GM21529 (cell line): ENCODE measurements around the gene PDHX.

Source experiments
- ATAC-seq: cut with Tn5 transposase; IDR thresholded peaks from one replicate; pipeline ENCODE4 v1.9.1; 2021; ENCODE audit not compliant: unreplicated experiment

The PDHX gene

GRCh38 chr11:34953955-34954354, 37.5 kb downstream of the PDHX start:
- ATAC-seq = no peak

- ATAC-seq = no peak
Measured at GRCh38 chr11:34957206-34957605, 40.8 kb downstream of the PDHX start.

DNA sequence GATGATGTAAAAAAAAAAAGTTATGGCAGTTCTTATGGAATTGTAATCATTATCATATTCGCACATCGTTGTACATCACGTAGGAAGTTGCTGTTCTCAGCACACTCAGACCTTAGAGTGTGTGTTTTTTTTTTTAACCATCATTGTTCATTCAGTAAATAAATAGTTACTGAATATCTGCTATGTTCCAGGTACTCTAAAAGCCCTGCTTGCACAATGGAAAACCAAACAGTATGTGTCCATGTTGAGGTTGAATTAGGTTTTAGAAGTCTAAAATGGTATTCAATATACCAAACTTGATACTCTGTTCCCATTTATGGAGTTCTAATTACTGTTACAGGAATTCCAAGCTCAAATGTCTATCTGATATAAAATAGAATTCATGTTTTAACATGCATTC, 41.2 kb downstream of the PDHX start:
- no peak for ATAC-seq

- ATAC-seq = no peak
Measured at GRCh38 chr11:34959770-34960169, 43.4 kb downstream of the PDHX start.

- no peak for ATAC-seq
Measured at GRCh38 chr11:34960277-34960676, 43.9 kb downstream of the PDHX start.

DNA sequence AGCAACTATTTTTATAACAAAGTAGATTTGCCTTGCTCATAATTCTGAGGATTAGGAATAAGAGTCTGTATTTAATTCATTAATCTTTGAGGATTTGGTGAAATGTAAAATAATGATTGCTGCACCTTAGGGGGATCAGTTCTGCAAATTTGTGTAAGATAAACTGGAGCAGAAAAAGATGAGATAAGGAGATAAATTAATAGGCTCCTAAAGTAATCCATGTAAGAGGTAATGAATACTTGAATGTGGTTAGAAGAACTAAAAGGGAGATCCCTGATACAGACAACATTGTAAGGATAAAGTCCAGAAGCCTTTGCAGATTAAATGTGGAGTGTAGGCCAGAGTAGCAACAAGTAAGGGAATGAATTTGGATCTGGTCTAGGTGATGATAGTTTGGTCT, 45.6 kb downstream of the PDHX start:
- ATAC-seq = no peak

DNA sequence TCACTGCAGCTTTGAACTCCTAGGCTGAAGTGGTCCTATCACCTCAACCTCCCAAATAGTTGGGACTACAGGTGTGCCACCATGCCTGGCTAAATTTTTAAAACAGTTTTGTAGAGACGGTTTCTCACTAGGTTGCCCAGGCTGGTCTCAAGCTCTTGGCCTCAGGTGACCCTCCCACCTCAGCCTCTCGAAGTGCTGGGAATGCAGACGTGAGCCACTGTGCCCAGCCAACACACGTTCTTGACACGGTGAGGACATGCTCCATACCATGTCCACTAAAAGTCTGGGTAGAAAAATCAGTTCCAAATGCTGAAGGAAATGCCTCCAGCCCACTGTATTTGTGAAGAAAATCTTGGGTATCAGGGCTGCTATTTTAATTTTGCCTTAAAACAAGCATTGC, 46.9 kb downstream of the PDHX start:
- no peak for ATAC-seq

GRCh38 chr11:34964610-34965331, 48.4 kb downstream of the PDHX start:
- no peak for ATAC-seq

GRCh38 chr11:34968862-34969261, 52.4 kb downstream of the PDHX start:
- no peak for ATAC-seq

DNA sequence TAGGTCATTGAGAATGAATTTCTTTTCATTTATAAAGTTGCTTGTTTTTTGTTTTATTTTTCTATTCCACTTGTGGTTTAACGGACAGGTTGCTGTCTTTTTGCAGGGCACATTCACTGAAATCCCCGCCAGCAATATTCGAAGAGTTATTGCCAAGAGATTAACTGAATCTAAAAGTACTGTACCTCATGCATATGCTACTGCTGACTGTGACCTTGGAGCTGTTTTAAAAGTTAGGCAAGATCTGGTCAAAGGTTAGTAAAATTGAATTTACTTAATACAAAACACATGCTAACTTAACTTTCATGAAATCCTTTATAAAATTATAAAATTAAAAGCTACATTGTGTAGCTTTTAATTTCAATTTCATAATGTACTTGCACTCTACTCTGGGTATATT, 53.6 kb downstream of the PDHX start:
- no peak for ATAC-seq

DNA sequence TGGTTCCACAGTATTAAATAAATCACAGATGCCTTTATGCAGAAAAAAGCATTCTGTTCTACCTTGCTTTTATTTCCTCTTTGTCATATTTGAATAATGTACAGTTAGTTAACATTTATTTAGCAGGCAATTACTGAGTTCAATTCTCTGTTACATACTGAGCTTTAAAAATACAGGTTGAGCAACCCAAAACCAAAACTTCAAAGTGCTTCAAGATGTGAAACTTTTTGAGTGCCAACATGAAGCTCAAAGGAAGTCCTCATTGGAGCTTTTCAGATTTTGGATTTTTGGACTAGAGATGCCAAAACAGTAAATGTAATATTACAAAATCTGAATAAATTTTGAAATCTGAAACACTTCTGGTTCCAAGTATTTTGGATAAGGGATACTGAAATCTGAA, 54.1 kb downstream of the PDHX start:
- ATAC-seq = no peak

- no peak for ATAC-seq
Measured at GRCh38 chr11:34971928-34972327, 55.5 kb downstream of the PDHX start.

DNA sequence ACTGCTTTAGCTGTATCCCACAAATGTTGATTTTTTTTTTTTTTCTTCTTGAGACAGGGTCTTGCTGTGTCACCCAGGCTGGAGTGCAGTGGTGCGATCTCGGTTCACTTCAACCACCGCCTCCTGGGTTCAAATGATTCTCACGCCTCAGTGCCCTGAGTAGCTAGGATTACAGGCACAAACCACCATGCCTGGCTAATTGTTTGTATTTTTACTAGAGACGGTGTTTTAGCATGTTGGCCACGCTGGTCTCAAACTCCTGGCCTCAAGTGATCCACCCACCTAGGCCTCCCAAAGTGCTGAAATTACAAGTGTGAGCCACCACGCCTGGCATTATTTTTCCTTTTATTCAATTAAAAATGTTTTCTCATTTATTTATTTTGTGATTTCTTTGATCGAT, 55.9 kb downstream of the PDHX start:
- no peak for ATAC-seq

- ATAC-seq = no peak
Measured at GRCh38 chr11:34972892-34973291, 56.5 kb downstream of the PDHX start.

DNA sequence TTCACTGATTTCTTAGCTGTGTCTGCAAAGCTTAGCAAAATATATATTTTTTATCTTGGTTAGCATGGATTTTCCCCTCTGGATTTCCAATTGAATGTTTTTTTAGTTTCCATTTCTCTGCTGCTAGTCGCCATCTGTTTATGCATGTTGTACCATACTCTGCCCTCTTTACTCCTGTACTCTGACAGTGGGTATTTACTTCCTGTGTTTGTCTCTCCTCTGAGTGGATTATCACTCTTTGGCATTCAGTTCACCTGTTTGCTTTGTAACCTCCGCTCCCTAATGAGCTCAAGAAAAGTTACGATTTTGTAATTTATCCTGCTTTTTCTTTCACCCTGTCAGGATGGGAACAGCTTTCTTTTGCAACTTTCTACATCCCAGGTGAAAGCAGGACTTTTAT, 59.1 kb downstream of the PDHX start:
- ATAC-seq = no peak

DNA sequence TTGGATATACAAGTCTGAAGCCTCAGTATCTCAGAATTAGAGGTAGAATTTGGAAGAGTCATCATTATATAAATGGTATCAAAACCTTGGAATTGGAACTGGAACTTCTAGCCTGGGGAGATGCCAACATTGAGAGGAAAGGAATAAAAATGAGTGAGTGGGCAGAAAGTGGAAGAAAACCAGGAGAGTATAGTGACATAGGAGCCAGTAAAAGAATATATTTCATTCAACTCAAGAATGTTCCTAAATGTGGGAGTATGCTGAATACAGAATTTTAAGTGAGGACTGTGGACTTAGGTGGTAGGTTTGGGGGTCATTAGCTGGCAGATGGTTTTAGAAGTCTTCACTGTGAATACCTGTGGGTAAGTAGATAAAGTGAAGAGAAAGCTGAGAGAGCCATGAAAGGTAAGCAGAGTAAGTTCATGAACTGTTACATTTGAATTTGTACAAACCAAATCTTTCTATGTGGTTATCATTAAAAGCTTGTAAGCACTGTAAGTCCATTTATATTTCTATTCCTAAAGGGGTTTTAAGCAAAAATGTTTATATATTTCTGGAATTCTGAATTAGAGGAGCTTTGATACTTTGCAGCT, 60.2 kb downstream of the PDHX start:
- ATAC-seq = no peak

DNA sequence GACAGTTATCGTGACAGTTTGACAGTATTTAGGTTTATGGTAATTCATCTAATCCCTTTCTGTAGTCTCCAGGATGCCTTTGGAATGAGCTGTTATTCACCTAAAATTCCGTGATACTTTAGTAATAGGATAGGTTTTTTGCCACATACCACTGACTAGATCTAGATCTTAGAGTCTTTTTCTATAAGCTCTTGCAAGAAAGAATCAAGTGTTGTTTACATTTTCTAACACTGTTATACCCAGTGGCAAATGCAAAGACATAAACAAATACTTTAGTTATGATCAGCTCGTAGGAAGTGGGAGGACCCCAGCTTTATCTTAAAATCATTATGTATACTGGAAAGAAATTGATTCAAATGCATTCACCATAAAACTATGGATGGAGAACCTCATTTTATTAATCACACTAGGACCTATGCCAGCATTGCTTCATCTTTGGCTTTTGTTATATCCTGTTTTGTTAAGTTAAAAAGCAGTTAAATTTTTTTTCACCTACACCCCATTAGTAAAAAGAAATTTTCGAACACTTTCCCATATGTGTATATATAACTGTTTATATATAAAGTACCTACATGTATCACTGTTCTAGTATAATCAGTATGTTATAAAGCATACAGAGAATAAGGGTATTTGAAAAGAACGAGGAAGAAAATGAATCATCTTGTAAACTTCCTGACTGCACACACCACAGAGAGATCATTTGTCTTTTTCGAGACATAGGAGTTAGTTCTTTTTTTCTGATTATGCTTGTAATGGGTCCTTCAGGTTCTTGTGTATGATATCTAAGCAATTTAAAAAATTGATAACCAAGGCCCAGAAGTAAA, 60.9 kb downstream of the PDHX start:
- no peak for ATAC-seq

- ATAC-seq = no peak
Measured at GRCh38 chr11:34978236-34979191, 62.1 kb downstream of the PDHX start.

GRCh38 chr11:34984514-34984913, 68.1 kb downstream of the PDHX start:
- no peak for ATAC-seq

- ATAC-seq = no peak
Measured at GRCh38 chr11:34986883-34987520, 70.6 kb downstream of the PDHX start.

DNA sequence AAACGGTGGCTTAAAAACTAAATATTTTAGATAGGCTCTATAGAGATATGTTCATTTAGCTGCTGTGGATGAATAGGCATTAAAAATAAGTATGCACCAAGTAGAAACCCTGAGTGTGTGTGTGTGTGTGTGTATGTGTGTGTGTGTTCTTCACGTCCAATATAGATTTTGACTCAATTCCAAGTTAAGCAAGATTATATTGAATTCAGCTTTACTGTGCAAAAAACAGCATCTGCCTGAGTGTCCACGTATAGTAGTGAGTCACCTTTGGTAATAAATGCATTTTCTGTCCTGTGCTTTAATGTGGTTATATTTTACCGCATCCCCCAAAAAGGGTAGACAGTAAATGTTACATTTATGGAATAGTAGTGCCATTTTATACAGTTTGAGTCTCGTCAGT, 71.2 kb downstream of the PDHX start:
- ATAC-seq = no peak
